Measurements from ENCODE around the gene TSC22D2. TPM values are rescaled to one million over a fixed set of nuclear protein-coding genes. Genes with fewer than 3 reads are reported as not detected.

TSC22D2 gene
- total and polyA plus RNA-seq, 12 donors, result 11.8 to 73.1 (median 28.7) TPM

GRCh38 chr3:150447631-150448465, 39.8 kb downstream of the TSC22D2 start:
- no peak for TF ChIP-seq CTCF (IDR thresholded peaks at IDR 0.05)
- intact Hi-C loops (cut with DNase I), result loop anchor here in 1 of 10 donors (5.0 kb wide), 1 partner anchor 36 kb away; no protein-coding TSS in a partner anchor
- ATAC-seq, result no peak
- Histone ChIP-seq H3K4me3 (no peak overlapping the region), H3K36me3 (peaks cover 0 to 9% (median 0%) of the 10 kb centered on the region in 9 donors), H3K9me3 (no peaks in the 10 kb centered on the region), H3K4me1 (peaks cover 6 to 72% (median 46%) of the 10 kb centered on the region in 9 donors), H3K27me3 (no peaks in the 10 kb centered on the region), H3K27ac (peak overlapping the region in 1 of 10 donors; percentile 7)
- no peak for DNase-seq
- 69 to 70% methylated on average over 3 of the region's 3 CpGs for WGBS, 2 donors

- no peak for TF ChIP-seq CTCF (IDR thresholded peaks at IDR 0.05)
- Histone ChIP-seq H3K36me3 (no peaks in the 10 kb centered on the region), H3K27me3 (no peaks in the 10 kb centered on the region), H3K27ac (peak overlapping the region in 1 of 10 donors; percentile 32), H3K4me3 (no peak overlapping the region), H3K9me3 (no peaks in the 10 kb centered on the region), H3K4me1 (peaks cover 6 to 84% (median 57%) of the 10 kb centered on the region in 9 donors)
- intact Hi-C loops (cut with DNase I), result loop anchor here in 1 of 10 donors (5.0 kb wide), 1 partner anchor 37 kb away; no protein-coding TSS in a partner anchor
- ATAC-seq (peak in 2 of 8 donors; percentile 25 to 27), DNase-seq (no peak)
These were observed 41.1 kb downstream of the TSC22D2 start for GRCh38 chr3:150449169-150449721.

- intact Hi-C loops (cut with DNase I), result no loop called here
These were observed 42.8 kb downstream of the TSC22D2 start for GRCh38 chr3:150450916-150451315.

More at GRCh38 chr3:150450916-150451315, 42.8 kb downstream of the TSC22D2 start:
- Histone ChIP-seq H3K27me3 (no peaks in the 10 kb centered on the region), H3K4me3 (no peak overlapping the region), H3K36me3 (no peaks in the 10 kb centered on the region), H3K9me3 (no peaks in the 10 kb centered on the region), H3K27ac (peak overlapping the region in 3 of 10 donors; percentile 3 to 24 (median 14)), H3K4me1 (peaks cover 6 to 92% (median 67%) of the 10 kb centered on the region in 9 donors)
- TF ChIP-seq CTCF (IDR thresholded peaks at IDR 0.05), result no peak
- ATAC-seq, result no peak
- no peak for DNase-seq
